Mesodermal cell (in vitro differentiated cells): Measurements from ENCODE around the gene PODXL2. TPM values are rescaled to one million over a fixed set of nuclear protein-coding genes. Genes with fewer than 3 reads are reported as not detected.

Source experiments
- H3K27ac ChIP-seq: 2 replicates; pipeline ENCODE4 v1.7.0; 2013; ENCODE audit warnings: mild to moderate bottlenecking, low read depth, low read length, moderate library complexity; ENCODE audit not compliant: severe bottlenecking
- H3K36me3 ChIP-seq: 2 replicates; pipeline ENCODE4 v1.7.1; 2013; ENCODE audit warnings: mild to moderate bottlenecking, low read length, moderate library complexity; ENCODE audit not compliant: control insufficient read depth, insufficient read depth
- H3K4me1 ChIP-seq: one replicate; pipeline ENCODE4 v1.7.1; 2013; ENCODE audit warnings: mild to moderate bottlenecking, low read length; ENCODE audit not compliant: insufficient read depth, control insufficient read depth, poor library complexity, severe bottlenecking
- H3K4me3 ChIP-seq: 2 replicates; pipeline ENCODE4 v1.7.0; 2013; ENCODE audit warnings: low read length, control low read depth, mild to moderate bottlenecking; ENCODE audit not compliant: insufficient read depth, poor library complexity, severe bottlenecking; ENCODE audit errors: extremely low read depth
- H3K9me3 ChIP-seq: 2 replicates; pipeline ENCODE4 v1.7.1; 2013; ENCODE audit warnings: mild to moderate bottlenecking, low read length, moderate library complexity; ENCODE audit not compliant: control insufficient read depth
- WGBS, 2 experiments: methylation state at CpG; one replicate each; pipeline ENCODE4 v1.1.5; 2013; ENCODE audit warnings: missing lambda C conversion rate in 2 of 2; ENCODE audit not compliant: insufficient coverage in 2 of 2; 5-methylcytosine and 5-hydroxymethylcytosine counted together
- polyA plus RNA-seq, 2 experiments: library from polyadenylated mRNA; stranded (reverse); fragments of 50-300 nt; gene quantifications; one replicate each; pipeline ENCODE4 v1.2.3, GENCODE V29; 2013

The PODXL2 gene, protein sequence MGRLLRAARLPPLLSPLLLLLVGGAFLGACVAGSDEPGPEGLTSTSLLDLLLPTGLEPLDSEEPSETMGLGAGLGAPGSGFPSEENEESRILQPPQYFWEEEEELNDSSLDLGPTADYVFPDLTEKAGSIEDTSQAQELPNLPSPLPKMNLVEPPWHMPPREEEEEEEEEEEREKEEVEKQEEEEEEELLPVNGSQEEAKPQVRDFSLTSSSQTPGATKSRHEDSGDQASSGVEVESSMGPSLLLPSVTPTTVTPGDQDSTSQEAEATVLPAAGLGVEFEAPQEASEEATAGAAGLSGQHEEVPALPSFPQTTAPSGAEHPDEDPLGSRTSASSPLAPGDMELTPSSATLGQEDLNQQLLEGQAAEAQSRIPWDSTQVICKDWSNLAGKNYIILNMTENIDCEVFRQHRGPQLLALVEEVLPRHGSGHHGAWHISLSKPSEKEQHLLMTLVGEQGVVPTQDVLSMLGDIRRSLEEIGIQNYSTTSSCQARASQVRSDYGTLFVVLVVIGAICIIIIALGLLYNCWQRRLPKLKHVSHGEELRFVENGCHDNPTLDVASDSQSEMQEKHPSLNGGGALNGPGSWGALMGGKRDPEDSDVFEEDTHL
- 12.6 TPM for polyA plus RNA-seq (2013, experiment 1 of 2)
- 9.7 TPM for polyA plus RNA-seq (2013, experiment 2 of 2)

DNA sequence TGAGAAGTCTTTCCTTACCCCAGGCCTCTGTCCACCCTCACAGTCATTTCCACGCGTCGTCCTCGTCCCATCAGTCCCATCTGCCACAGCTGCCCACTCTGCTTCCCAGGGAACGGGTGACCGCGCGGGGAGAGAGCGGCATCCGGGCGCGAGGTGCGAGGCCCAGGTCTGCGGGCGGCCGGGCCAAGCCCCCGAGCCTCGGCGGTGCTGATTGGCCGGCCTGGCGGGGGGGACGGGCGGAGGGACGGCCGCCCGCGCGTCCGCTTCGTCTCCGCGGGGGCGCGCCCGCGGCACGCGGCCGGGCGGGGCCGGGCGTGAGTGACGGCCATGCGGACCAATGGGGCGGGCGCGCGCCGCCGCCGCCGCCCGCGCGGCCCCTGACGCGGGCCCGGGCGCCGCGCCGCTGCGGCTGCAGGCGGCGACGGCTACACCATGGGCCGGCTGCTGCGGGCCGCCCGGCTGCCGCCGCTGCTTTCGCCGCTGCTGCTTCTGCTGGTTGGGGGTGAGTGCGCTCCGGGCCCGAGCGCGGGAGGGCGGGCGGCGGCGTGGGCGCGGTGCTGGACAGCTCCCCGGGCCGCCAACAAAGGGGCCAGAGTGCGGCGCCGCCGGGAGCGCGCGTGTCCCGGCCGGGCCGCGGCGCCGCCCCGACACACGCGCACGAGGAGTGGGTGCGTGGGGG, at the start of gene PODXL2:
TSS of gene PODXL2 (plus strand) at position 398 of the 679 bp plus-strand sequence. CDS start at position 433, 35 bp downstream.
- peak within 1 kb of the TSS; percentile 20 for H3K4me3 ChIP-seq

DNA sequence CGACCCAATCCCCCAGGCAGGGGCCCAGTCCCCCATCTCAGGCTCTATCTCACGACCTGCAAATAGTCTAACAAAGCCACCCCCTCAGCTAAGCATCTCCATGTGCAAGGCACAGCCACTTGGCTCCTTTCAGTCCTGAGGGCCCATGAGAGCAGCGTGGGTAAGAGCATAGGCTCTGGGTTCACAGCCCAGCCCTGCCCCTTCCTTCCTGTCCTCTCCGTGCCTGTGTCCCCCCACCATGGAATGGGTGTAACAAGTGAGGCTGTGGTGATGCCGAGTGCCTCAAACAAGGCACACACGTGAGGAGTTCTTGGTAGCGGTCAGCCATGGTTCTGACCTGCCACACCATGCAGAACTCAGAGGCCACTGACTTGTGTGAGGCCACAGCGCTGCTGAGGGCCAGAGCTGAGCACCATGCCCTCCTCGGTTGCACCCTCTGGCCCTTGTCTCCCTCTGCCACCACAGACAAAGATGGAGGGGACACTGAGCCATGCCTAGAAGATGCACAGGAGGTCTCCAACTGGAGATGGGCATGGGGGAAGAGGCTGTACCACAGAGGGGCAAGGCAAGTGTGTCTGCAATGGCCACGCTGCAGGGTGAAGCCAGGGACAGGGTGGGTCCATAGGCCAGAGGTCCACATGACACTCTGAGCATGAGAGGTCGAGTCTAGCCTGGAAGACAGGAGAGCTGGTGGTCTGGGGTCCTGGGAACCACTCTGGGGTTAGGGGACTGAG, 48.5 kb upstream of the PODXL2 start:
- 94 to 96% methylated on average over 6 to 10 of the region's 11 CpGs for WGBS, 2 experiments
- Histone ChIP-seq H3K4me3 (no peak overlapping the region), H3K27ac (no peak overlapping the region), H3K9me3 (no peaks in the 10 kb centered on the region), H3K4me1 (no peaks in the 10 kb centered on the region), H3K36me3 (peaks cover 12% of the 10 kb centered on the region)

More for the DNA sequence above, at the start of gene PODXL2:
- Histone ChIP-seq H3K36me3 (no peaks in the 10 kb centered on the region), H3K9me3 (peaks cover 3% of the 10 kb centered on the region), H3K27ac (no peak within 1 kb of the TSS), H3K4me1 (no peaks in the 10 kb centered on the region)
- WGBS, 2 experiments = 2 to 3% methylated on average over 30 to 84 of the region's 105 CpGs

DNA sequence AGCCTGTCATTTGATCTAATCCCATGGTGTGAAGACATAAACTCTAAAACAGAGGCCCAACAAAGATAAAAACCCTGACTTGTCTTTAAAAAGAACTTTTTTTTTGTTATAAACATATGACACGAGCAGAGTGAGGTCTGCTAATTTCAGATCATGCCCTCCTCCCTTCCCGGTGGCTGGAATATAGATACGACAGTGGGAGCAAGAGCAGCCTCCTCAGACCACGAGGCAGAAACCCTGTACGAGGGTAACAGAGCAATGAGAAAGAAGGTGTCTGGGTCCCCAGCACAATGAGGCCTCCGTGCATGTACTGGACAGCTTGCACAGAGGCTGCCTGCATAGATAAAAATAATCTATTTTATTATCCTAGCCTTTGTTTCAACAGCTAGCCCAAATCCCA, 44.3 kb upstream of the PODXL2 start:
- Histone ChIP-seq H3K36me3 (peaks cover 8% of the 10 kb centered on the region), H3K27ac (no peak overlapping the region), H3K4me1 (peaks cover 3% of the 10 kb centered on the region), H3K4me3 (no peak overlapping the region), H3K9me3 (no peaks in the 10 kb centered on the region)
- 100% methylated on average over 4 to 5 of the region's 6 CpGs for WGBS, 2 experiments

DNA sequence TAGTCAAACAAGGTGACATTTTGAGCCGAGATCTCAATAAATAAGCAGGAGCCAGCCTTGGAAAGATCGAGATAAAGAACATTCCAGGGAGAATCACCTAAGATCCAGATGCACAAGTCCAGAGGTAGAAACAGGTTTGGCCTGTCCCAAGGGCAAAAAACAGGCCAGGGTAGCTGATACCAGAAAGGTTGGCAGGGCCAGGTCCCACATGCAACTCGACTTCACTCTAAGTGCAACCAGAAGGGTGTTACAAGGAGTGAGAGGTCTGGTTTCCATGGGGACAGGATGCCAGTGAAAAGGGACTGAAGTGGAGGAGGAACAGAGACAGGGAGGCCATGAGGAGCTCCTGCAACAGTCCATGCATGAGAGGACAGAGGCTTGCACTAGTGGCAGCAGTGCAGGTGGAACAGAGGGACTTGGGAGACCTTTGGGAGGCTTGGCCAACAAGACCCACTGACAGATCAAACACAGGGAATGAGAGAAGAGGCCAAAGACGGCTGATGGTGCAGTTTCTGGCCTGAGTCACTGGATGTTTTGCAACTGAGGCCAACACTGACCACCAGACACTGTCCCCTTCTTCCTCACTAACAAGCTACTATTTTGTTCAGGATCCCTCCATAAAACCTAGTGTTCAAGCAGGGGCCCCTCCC, 43.7 kb upstream of the PODXL2 start:
- no peak overlapping the region for H3K27ac ChIP-seq
- no peaks in the 10 kb centered on the region for H3K9me3 ChIP-seq
- 83 to 96% methylated on average over 3 to 4 of the region's 4 CpGs for WGBS, 2 experiments
- H3K4me1 ChIP-seq = peaks cover 3% of the 10 kb centered on the region
- peaks cover 7% of the 10 kb centered on the region for H3K36me3 ChIP-seq
- H3K4me3 ChIP-seq = no peak overlapping the region

DNA sequence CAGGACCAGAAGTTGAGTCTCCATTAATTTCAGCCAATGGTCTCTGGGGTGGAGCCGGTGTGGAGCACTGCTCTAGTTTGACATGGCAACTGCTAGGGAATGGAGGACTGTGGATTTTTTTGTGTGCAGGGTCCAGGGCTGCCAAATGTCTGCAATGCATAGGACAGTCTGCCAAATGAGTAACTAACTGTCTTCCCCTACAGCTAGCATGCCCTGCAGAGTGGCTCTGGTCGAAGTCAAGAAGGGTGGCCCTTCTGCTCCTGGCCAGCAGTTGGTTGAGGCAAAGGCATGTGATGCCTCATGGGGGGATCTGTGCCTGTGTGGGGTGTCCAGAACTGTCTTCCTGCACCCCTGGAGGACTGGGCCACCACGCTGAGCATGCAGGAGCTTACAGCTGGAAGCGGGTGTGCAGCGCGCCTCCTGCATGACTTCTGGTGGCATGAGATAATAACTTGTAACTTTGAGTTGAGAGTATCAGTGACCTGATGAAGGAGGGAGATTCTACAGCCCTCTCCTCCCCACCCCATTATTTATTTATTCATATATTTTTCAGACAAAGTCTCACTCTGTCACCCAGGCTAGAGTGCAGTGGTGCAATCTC, 43.1 kb upstream of the PODXL2 start:
- Histone ChIP-seq H3K4me1 (peaks cover 3% of the 10 kb centered on the region), H3K36me3 (peaks cover 7% of the 10 kb centered on the region), H3K27ac (no peak overlapping the region), H3K4me3 (no peak overlapping the region), H3K9me3 (no peaks in the 10 kb centered on the region)
- 97 to 100% methylated on average over 2 to 4 of the region's 6 CpGs for WGBS, 2 experiments

DNA sequence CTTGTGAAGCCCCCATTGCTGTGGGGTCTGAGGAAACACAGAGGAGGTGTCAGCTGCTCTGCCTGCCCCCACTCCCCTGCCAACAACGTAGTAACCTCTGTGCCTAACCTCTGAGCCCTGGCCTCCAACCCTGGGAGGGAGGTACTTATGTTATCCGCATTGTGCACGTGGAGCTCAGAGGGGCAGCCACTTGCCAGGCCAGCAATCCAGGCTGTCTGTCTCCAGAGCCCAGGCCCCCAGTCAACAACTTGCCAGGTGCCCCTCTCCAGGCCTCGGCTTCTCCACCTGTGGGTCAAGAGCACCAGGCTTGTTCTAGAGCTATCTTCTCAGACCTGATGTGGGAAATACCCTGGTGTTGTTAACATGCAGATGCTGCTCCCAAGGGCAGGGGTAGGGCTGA, 41.1 kb upstream of the PODXL2 start:
- Histone ChIP-seq H3K4me1 (peaks cover 9% of the 10 kb centered on the region), H3K4me3 (no peak overlapping the region), H3K36me3 (peaks cover 7% of the 10 kb centered on the region), H3K9me3 (no peaks in the 10 kb centered on the region), H3K27ac (no peak overlapping the region)
- 93% methylated on average over 3 to 4 of the region's 4 CpGs for WGBS, 2 experiments

DNA sequence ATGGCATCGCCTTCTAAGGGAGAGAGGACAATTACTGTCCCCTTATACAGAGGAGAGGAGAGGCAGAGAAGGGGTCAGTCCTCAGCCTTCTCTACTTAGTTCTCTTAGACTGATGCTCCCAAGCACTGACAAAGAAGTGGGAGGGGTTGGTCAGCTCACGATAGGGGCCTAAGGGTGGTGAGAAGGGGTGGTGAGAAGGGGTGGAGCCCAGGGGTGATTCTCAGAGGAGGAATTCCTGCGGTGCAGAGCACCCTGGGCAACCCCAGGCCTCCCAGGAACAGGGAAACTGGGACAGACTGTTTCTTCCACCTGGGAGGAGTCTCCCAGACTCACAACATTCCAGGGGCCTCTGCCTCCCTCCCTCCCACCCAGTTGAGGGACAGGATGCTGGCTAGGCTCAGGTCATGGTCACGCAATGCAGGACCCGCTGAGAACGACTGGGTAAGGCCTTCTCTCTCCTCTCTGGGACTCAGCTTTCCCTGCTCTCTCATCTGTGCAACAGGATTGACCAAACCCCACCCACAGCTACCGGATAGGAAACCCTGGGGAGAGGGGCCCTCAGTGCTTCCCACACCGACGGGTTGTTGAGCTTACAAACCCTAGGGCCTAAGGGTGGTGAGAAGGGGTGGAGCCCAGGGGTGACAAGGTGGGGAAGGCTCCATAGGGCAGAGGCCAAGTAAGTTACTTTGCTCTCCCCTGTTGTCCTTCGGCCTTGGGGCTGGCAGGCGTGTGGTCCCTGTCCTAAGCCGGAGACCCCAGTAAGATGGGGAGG, 40.0 kb upstream of the PODXL2 start:
- H3K27ac ChIP-seq = no peak overlapping the region

DNA sequence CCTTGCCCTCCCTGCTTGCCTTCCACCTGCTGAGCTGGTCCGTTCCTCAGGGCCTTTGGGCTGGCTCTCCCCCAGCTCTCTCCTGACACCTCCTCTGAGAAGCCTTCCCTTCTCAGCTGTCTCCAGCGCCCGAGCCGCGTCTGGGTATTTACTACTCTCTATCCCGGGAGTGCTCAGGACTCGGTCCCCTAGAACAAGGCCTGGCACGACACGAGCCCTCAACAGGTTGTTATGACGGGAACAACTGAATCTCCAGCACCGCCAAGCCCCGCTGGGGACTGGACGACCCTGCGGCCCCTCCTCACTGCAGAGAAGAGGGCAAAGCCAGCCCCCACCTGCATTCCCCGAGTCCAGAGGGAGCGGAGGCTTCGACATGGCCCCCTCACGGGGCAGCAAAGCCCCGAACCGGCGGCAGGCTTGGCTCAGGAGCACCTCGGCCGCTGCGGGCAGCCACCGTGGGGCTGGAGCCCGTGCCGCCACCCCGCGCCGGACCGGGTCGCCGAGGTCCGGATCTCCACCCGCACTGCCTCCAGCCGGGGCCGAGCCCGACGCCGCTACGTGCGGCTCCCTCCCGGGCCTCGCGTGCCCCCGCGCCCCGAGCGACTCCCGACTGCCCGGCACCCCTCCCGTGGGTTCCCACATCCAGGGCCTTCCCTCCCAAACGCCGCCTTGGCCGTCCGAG, 39.2 kb upstream of the PODXL2 start:
- Histone ChIP-seq H3K4me1 (peaks cover 9% of the 10 kb centered on the region), H3K36me3 (peaks cover 4% of the 10 kb centered on the region), H3K9me3 (no peaks in the 10 kb centered on the region), H3K4me3 (peak overlapping the region; percentile 84), H3K27ac (peak overlapping the region; percentile 89)
- 1% methylated on average over 52 to 55 of the region's 56 CpGs for WGBS, 2 experiments

More for the DNA sequence above, 40.0 kb upstream of the PODXL2 start:
- Histone ChIP-seq H3K36me3 (peaks cover 7% of the 10 kb centered on the region), H3K4me1 (peaks cover 9% of the 10 kb centered on the region), H3K4me3 (peak overlapping the region; percentile 84), H3K9me3 (no peaks in the 10 kb centered on the region)
- WGBS, 2 experiments = 53 to 67% methylated on average over 6 to 9 of the region's 12 CpGs

DNA sequence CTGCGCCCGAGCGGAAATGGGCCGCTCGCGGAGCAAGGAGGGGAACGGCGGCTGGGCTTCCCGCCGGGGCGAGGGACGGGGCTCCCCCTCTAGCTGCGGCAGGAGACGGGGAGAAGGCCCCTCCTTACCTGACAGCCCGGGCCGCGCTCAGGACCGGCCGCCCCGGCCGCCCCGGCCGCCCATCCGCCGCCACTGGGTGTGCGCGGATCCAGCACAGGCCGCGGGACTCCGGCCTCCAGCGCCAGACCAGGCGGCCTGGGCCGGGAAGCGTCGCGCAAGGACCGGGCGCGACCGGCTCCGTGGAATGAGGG, 38.7 kb upstream of the PODXL2 start:
- H3K36me3 ChIP-seq = no peaks in the 10 kb centered on the region
- WGBS, 2 experiments = 0% methylated on average over 21 to 34 of the region's 41 CpGs
- H3K4me1 ChIP-seq = peaks cover 9% of the 10 kb centered on the region
- H3K4me3 ChIP-seq = peak overlapping the region; percentile 84
- H3K27ac ChIP-seq = peak overlapping the region; percentile 89
- no peaks in the 10 kb centered on the region for H3K9me3 ChIP-seq
